Esophagus squamous epithelium (tissue), 4 donors: ENCODE results near the gene ITGA2B.

Source experiments
- POLR2A ChIP-seq, 4 donors: fragments of 450-650 bp; IDR thresholded peaks; one replicate each; pipeline ENCODE4 v1.6.1; 2017; ENCODE audit warnings: antibody characterized with exemption in 4 of 4, mild to moderate bottlenecking in 4 of 4, moderate library complexity in 3 of 4
- TF ChIP-seq, protein P1 (sequence below), 6 experiments: fragments of 450-650 bp in 4 of 6; fragments of 200-600 bp in 2 of 6; sonication (generic) in 2 of 6; IDR thresholded peaks; one replicate each; pipeline ENCODE4 v1.5.1; 2016 to 2019; ENCODE audit warnings: antibody characterized with exemption in 6 of 6, mild to moderate bottlenecking in 4 of 6, moderate library complexity in 4 of 6

DNA sequence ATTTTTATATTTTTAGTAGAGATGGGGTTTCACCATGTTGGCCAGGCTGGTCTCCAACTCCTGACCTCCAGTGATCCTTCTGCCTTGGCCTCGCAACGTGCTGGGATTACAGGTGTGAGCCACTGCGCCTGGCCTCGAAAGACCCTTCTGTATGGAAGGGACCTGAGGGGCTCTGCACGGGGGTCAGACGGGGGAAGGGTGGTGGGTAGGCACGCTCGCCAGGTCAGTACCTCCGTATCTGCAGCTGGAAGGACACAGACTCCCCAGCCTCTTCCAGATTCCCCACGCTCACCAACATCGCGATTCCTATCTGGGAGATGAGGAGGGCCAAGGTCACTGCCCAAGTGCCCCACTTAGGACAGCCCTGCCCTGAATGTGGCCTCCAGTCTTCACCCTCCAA lies 12.7 kb downstream of the ITGA2B start:
- TF ChIP-seq, protein P1, sequence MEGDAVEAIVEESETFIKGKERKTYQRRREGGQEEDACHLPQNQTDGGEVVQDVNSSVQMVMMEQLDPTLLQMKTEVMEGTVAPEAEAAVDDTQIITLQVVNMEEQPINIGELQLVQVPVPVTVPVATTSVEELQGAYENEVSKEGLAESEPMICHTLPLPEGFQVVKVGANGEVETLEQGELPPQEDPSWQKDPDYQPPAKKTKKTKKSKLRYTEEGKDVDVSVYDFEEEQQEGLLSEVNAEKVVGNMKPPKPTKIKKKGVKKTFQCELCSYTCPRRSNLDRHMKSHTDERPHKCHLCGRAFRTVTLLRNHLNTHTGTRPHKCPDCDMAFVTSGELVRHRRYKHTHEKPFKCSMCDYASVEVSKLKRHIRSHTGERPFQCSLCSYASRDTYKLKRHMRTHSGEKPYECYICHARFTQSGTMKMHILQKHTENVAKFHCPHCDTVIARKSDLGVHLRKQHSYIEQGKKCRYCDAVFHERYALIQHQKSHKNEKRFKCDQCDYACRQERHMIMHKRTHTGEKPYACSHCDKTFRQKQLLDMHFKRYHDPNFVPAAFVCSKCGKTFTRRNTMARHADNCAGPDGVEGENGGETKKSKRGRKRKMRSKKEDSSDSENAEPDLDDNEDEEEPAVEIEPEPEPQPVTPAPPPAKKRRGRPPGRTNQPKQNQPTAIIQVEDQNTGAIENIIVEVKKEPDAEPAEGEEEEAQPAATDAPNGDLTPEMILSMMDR (IDR thresholded peaks at IDR 0.05), result no peak
- no peak for TF ChIP-seq POLR2A (IDR thresholded peaks at IDR 0.05)
